ENCODE measurements around the gene PFKFB3.
"Not testable (repeated sequence)": the region's sequence is repeated elsewhere in the genome, so short reads cannot be mapped to it uniquely, and the experiment has no call there.

The PFKFB3 gene

DNA sequence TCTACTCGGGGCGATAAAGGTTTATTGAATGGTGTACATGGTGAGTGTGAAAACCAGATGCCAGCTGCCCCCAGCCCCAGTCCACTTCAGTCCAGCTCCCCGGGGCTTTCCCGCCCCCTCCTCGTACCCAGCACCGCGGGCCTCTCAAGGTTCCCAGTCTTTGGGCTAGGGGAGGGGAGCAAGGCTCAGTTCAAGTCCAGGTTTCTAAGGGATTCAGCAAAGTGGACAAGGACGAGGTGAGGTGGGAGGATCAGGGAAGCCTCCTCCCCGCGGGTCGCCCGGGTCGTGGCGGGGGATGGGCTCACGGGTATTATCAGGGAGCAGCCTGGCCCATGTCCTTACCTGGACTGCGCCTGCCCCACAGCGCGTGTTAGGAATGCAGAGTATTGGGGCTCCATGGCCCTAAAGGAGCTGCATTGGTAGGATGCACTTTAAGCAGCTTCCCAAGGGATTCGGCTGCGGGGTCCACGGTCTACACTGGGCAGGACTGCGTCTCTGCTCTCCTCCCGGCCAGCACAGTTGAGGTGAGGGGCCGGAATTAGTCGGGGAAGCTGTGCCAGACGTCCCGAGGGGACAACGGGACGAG lies 541 bp upstream of the PFKFB3 start:
- no peak for DNase-seq (ENCODE audit: low read depth, low spot score)

- DNase-seq (ENCODE audit: low read depth, low spot score) = no peak
These were observed 765 bp downstream of the PFKFB3 start for GRCh38 chr10:6203331-6204062.

- no peak for DNase-seq (ENCODE audit: low read depth, low spot score)
These were observed 1.3 kb downstream of the PFKFB3 start for GRCh38 chr10:6204063-6204340.

- no peak for DNase-seq (ENCODE audit: low read depth, low spot score)
These were observed 1.8 kb downstream of the PFKFB3 start for GRCh38 chr10:6204341-6205191.

GRCh38 chr10:6206486-6206885 lies 3.8 kb downstream of the PFKFB3 start:
- DNase-seq (ENCODE audit: low read depth, low spot score) = not testable (repeated sequence)

DNA sequence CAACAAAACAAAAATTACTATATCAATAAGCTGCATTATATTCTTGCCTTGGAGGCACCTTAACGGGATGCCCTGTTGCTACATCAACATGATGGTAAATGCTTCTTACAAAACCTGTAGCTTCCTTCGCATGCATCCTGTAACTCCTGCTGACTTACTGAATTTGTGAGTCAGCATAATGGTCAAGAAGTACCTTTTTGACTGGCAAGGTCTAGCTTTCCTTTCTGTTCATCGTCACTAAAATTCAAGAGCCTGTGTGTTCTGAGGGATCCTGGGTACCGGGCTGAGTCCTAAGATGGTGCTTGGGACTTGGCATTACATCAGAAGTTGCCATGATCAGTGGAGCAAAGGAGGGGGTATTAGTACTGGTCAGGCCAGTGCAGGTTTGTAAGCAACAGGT lies 4.9 kb downstream of the PFKFB3 start:
- DNase-seq (ENCODE audit: low read depth, low spot score) = no peak

DNA sequence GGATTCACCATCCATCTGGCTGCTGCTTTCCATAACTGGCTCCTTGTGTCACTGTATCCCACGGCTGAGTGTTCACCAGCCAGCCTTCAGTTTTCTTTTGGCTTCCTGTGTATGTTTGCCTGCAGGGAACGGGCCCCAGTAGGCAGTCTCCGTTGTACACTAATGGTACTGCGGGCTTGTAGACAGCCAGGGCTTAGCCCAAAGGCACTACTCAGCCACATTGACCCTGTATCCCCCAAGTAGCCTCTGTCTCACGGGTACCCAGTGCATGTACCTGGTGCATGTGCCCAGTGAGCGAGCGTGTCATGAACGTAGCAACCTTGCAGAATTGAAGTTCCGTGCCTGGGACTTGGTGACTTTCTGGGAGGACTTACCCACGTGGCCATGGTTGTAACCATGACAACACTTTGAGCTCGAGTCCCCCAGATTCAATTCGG lies 6.1 kb downstream of the PFKFB3 start:
- no peak for DNase-seq (ENCODE audit: low read depth, low spot score)

DNA sequence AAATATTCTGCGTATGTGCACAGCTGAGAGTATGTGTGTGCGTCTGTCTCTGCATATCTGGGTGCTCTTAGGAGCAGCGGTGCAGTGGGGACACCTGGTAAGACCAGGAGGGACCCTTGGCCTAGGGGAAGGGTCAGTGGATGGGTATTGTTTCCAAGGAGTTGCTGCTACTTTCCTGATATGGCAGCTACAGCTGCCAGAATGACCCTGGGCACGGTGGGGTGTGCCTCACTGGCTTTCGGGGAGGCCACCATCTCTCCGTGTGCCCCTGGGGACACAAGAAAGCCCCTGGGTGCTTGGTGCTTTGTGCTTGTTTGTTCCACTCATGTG lies 8.6 kb downstream of the PFKFB3 start:
- no peak for DNase-seq (ENCODE audit: low read depth, low spot score)

DNA sequence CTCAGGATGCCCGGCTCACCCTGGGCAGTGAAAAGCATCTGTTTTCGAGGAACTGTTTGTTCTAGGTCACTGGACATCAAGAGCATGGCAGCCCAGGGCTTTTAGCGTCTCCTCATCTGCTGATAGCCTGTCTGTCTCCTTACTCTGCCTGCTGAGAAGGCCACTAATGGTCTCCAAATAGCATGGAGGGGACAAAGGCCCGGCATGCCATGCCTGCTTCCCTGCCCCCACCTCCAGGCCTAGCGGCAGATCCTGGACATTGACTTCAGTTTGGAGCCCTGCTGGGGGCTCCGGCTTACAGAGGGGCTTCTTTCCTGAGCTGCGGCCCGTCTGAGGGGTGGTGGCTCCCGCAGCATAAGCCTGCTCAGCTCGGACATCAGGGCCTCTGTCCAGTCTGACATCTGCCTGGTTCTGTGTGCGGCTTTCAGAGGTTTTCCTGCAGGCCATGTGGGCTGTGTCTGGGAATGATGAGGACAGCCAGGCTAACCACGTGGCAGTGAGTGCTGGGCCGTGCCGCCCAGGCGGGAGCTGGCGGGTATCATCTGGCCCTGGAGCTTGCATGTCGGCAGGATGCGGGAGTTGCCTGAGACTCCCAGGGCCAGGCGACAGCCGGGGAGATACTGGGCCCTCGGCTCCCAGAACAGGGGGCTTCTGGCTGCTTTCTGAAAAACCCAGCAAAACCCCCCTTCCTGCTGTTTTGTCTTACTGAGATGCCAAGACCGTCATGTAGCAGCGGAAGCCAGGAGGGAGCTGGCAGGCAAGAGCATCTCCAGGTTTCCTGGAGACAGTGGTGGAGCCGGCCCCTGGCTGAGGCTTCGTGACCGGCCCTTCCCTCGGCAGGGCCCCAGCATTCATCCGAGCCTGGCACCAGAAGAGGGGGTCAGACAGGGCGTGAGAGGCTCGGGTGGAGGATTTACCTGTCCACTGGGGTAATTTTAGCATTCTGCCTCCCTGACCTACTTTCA lies 9.2 kb downstream of the PFKFB3 start:
- no peak for DNase-seq (ENCODE audit: low read depth, low spot score)

DNA sequence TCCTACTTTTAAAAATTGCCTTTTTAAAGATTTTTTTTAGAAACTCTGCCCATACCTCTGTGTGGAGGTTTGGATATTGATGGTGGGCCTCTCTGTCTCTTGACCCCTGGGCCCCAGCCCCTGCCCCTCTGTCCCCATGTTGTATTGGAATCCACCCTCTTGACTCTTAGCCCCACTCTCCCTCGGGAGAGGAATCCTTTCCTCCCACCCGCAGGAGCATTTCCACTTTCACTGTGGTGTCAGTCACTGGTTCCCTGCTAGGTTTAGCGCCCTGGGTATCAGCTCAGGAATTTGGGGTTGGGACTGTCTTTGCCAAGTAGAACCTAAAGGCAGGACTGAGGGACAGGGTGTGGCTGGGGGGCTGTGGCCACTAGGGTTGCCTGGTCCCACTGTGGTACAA lies 10.1 kb downstream of the PFKFB3 start:
- no peak for DNase-seq (ENCODE audit: low read depth, low spot score)

GRCh38 chr10:6213257-6213905 lies 10.6 kb downstream of the PFKFB3 start:
- DNase-seq (ENCODE audit: low read depth, low spot score) = no peak

DNA sequence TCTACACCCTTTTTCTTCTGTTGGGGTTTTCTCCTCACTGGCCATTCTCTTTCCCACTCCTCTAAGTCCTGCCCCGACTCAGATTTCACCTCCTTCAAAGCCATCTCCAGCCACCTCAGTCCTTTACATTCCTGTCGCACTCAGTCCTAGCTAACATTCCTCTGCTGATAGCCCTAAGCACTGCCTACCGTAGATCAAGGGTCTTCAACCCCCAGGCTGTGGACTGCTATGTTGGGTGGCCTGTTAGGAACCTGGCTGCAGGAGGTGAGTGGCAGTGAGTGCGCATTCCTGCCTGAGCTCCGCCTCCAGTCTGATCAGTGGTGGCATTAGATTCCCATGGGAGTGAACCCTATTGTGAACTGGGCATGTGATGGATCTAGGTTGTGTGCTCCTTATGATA lies 11.2 kb downstream of the PFKFB3 start:
- DNase-seq (ENCODE audit: low read depth, low spot score) = no peak

GRCh38 chr10:6214612-6215011 lies 11.9 kb downstream of the PFKFB3 start:
- no peak for DNase-seq (ENCODE audit: low read depth, low spot score)

DNA sequence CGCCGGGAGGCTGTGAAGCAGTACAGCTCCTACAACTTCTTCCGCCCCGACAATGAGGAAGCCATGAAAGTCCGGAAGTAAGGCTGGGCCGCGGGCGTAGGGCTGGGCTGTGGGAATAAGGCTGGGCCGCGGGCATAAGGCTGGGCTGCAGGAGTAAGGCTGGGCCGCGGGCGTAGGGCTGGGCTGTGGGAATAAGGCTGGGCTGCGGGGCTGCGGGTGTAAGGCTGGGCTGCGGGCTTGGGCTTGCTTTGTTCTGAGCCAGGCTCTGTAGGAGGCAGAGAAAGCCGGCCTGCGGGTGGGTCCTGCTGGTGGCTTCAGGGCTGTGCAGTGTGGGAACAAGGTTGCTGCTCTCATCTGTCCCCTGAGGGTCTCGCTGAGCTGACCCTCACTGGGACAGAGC lies 12.5 kb downstream of the PFKFB3 start:
- no peak for DNase-seq (ENCODE audit: low read depth, low spot score)

DNA sequence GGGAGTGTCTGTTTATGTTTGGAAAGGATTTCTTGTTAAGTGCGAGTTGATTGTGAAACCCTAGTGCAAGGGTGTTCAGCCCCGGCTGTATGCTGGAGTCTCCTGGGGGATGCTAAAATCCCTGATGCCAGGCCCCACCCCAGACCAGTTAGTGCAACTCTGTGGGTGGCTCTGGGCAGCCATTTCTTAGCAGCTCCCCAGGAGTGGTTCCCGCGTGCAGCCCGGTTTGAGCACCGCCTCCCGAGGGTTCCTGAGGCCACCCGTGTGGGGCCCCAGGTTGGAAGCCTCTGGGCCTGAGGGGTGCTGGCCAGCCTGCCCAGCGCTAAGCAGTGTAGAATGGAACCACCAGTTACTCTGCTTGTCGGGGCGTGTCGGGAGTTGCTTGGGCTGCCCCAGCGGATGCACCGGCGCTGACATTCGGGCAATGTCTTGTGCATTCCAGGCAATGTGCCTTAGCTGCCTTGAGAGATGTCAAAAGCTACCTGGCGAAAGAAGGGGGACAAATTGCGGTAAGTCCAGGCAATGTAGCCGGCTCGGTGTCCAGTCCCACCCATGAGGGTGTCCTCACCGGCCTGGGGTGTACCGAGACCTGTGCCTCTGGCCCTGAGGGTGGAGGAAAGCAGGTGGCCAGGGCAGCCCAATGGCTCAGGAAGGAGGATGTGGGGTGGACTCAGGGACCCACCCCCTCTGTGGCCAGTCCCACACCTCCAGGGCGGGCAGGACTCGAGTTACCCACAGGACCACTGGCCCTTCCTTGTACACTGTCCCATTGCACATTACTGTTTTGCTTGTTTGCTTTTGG lies 13.2 kb downstream of the PFKFB3 start:
- no peak for DNase-seq (ENCODE audit: low read depth, low spot score)

- no peak for DNase-seq (ENCODE audit: low read depth, low spot score)
These were observed 14.2 kb downstream of the PFKFB3 start for GRCh38 chr10:6216916-6217315.

GRCh38 chr10:6217611-6218010 lies 14.9 kb downstream of the PFKFB3 start:
- DNase-seq (ENCODE audit: low read depth, low spot score) = no peak

- DNase-seq (ENCODE audit: low read depth, low spot score) = no peak
These were observed 16.2 kb downstream of the PFKFB3 start for GRCh38 chr10:6218692-6219493.

DNA sequence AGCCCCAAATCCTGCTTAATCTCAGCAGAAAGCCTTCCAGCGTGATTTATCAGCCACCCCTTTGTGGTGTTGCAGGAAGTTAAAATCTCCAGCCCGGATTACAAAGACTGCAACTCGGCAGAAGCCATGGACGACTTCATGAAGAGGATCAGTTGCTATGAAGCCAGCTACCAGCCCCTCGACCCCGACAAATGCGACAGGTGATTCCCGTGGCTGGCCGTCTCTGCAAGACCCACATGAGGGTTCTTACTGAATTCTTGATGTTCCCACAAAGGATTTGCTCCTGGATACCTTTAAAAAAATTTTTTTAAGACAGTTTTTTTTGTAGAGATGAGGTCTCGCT lies 16.7 kb downstream of the PFKFB3 start:
- DNase-seq (ENCODE audit: low read depth, low spot score) = no peak
